GM21390 (cell line): Measurements from ENCODE around the gene TMEM229B.

ENCODE experiments used
- ATAC-seq: cut with Tn5 transposase; IDR thresholded peaks from one replicate; pipeline ENCODE4 v1.9.1; 2021; ENCODE audit not compliant: unreplicated experiment

TMEM229B gene

GRCh38 chr14:67487332-67487731 lies 1.2 kb downstream of the TMEM229B start:
- ATAC-seq, result no peak

GRCh38 chr14:67486890-67487289 lies 1.6 kb downstream of the TMEM229B start:
- no peak for ATAC-seq

- ATAC-seq, result no peak
These were observed 2.9 kb downstream of the TMEM229B start for GRCh38 chr14:67485501-67486095.

- ATAC-seq, result no peak
These were observed 4.8 kb downstream of the TMEM229B start for GRCh38 chr14:67483579-67484285.

- ATAC-seq, result no peak
These were observed 6.0 kb downstream of the TMEM229B start for GRCh38 chr14:67482231-67483164.

GRCh38 chr14:67480011-67480410 lies 8.5 kb downstream of the TMEM229B start:
- no peak for ATAC-seq

GRCh38 chr14:67478800-67479084 lies 9.8 kb downstream of the TMEM229B start:
- ATAC-seq, result no peak

- no peak for ATAC-seq
These were observed 10.4 kb downstream of the TMEM229B start for GRCh38 chr14:67477926-67478799.

- no peak for ATAC-seq
These were observed 14.2 kb downstream of the TMEM229B start for GRCh38 chr14:67474366-67474765.

GRCh38 chr14:67473290-67474082 lies 15.0 kb downstream of the TMEM229B start:
- no peak for ATAC-seq

GRCh38 chr14:67472726-67473125 lies 15.8 kb downstream of the TMEM229B start:
- no peak for ATAC-seq

GRCh38 chr14:67469954-67470353 lies 18.6 kb downstream of the TMEM229B start:
- ATAC-seq, result no peak

- no peak for ATAC-seq
These were observed 20.2 kb downstream of the TMEM229B start for GRCh38 chr14:67468378-67468730.

- ATAC-seq, result no peak
These were observed 21.4 kb downstream of the TMEM229B start for GRCh38 chr14:67467134-67467533.

GRCh38 chr14:67464879-67465278 lies 23.6 kb downstream of the TMEM229B start:
- no peak for ATAC-seq

- ATAC-seq, result no peak
These were observed 24.1 kb downstream of the TMEM229B start for GRCh38 chr14:67464377-67464776.

- no peak for ATAC-seq
These were observed 24.6 kb downstream of the TMEM229B start for GRCh38 chr14:67463900-67464299.

GRCh38 chr14:67461996-67462395 lies 26.5 kb downstream of the TMEM229B start:
- ATAC-seq, result no peak

GRCh38 chr14:67461341-67461985 lies 27.1 kb downstream of the TMEM229B start:
- ATAC-seq, result no peak

- ATAC-seq, result no peak
These were observed 29.2 kb downstream of the TMEM229B start for GRCh38 chr14:67459336-67459735.
